Smooth muscle cell (in vitro differentiated cells): ENCODE data around the gene AOPEP. TPM values are rescaled to one million over a fixed set of nuclear protein-coding genes. Genes with fewer than 3 reads are reported as not detected.

Experiments used
- DNase-seq: peaks from one replicate; lab custom pipeline; 2025; ENCODE audit not compliant: unreplicated experiment; lab: John Stamatoyannopoulos, UW
- H2AFZ ChIP-seq: fragments of 200-600 bp; sonication (generic); 2 replicates; pipeline ENCODE4 v1.6.0; 2016; ENCODE audit warnings: antibody characterized with exemption, low read depth, mild to moderate bottlenecking
- H3F3A ChIP-seq: fragments of 200-600 bp; sonication (generic); 2 replicates; pipeline ENCODE4 v1.6.0; 2017; ENCODE audit warnings: antibody characterized with exemption, low read depth
- H3K27ac ChIP-seq: fragments of 200-600 bp; sonication (generic); 2 replicates; pipeline ENCODE4 v1.5.1; 2016; ENCODE audit warnings: low read depth, mild to moderate bottlenecking
- H3K27me3 ChIP-seq: fragments of 200-600 bp; sonication (generic); 2 replicates; pipeline ENCODE4 v1.6.1; 2016; ENCODE audit warnings: low read depth, mild to moderate bottlenecking
- H3K36me3 ChIP-seq: fragments of 200-600 bp; sonication (generic); 2 replicates; pipeline ENCODE4 v1.5.1; 2016; ENCODE audit warnings: low read depth
- H3K4me1 ChIP-seq: fragments of 200-600 bp; sonication (generic); 2 replicates; pipeline ENCODE4 v1.5.1; 2016; ENCODE audit warnings: low read depth
- H3K4me2 ChIP-seq: fragments of 200-600 bp; sonication (generic); 2 replicates; pipeline ENCODE4 v1.6.0; 2016; ENCODE audit warnings: mild to moderate bottlenecking
- H3K4me3 ChIP-seq: fragments of 200-600 bp; sonication (generic); 2 replicates; pipeline ENCODE4 v1.5.1; 2016; ENCODE audit warnings: mild to moderate bottlenecking
- H3K79me2 ChIP-seq: fragments of 200-600 bp; sonication (generic); 2 replicates; pipeline ENCODE4 v1.6.0; 2016; ENCODE audit warnings: low read depth, mild to moderate bottlenecking
- H3K9ac ChIP-seq: fragments of 200-600 bp; sonication (generic); 2 replicates; pipeline ENCODE4 v1.6.0; 2016; ENCODE audit warnings: low read depth
- H3K9me3 ChIP-seq: fragments of 200-600 bp; sonication (generic); replicated peaks from 2 replicates; pipeline ENCODE4 v1.5.1; 2016; ENCODE audit warnings: low read depth
- H4K20me1 ChIP-seq: fragments of 200-600 bp; sonication (generic); 2 replicates; pipeline ENCODE4 v1.6.0; 2016; ENCODE audit warnings: low read depth
- CTCF ChIP-seq: fragments of 200-600 bp; sonication (generic); IDR thresholded peaks from 2 replicates; pipeline ENCODE4 v1.5.1; 2017; ENCODE audit warnings: borderline replicate concordance, mild to moderate bottlenecking, antibody characterized with exemption; ENCODE audit not compliant: insufficient read depth, poor library complexity, severe bottlenecking
- WGBS: methylation state at CpG from one replicate; pipeline ENCODE4 v1.1.7; 2016; ENCODE audit warnings: low lambda C conversion rate; 5-methylcytosine and 5-hydroxymethylcytosine counted together
- polyA plus RNA-seq: library from polyadenylated mRNA; unstranded; fragments of >200 nt; fragmentation: Nextera tagmentation; extraction: Ambion mirVana; gene quantifications from 2 replicates; pipeline ENCODE4 v1.2.1, GENCODE V29; 2016
- total RNA-seq: library from RNA; depleted of rRNA; stranded (reverse); fragments of >200 nt; gene quantifications from 2 replicates; pipeline ENCODE4 v1.2.3, GENCODE V29; 2014

Gene AOPEP
- total and polyA plus RNA-seq, 2 experiments from 2014 or later = 52.7 to 94.9 TPM

GRCh38 chr9:94925751-94926430 is 199.4 kb downstream of the AOPEP start:
- H3K4me3 ChIP-seq = no peak overlapping the region
- DNase-seq = no peak
- H3K4me1 ChIP-seq = peaks cover 36% of the 10 kb centered on the region
- no peaks in the 10 kb centered on the region for H4K20me1 ChIP-seq
- peaks cover 38% of the 10 kb centered on the region for H3K79me2 ChIP-seq
- no peak overlapping the region for H3K4me2 ChIP-seq
- H3F3A ChIP-seq = peaks cover 27% of the 10 kb centered on the region
- H3K9ac ChIP-seq = no peak overlapping the region
- WGBS = 81% methylated on average over 10 of the region's 10 CpGs
- no peak overlapping the region for H2AFZ ChIP-seq
- TF ChIP-seq CTCF = no peak
- no peaks in the 10 kb centered on the region for H3K27me3 ChIP-seq
- peak overlapping the region; percentile 53 for H3K27ac ChIP-seq
- no peaks in the 10 kb centered on the region for H3K36me3 ChIP-seq
- no peaks in the 10 kb centered on the region for H3K9me3 ChIP-seq

- Histone ChIP-seq H3F3A (peaks cover 26% of the 10 kb centered on the region), H4K20me1 (no peaks in the 10 kb centered on the region), H3K4me1 (peaks cover 35% of the 10 kb centered on the region), H3K4me2 (no peak overlapping the region), H3K27ac (peak overlapping the region; percentile 53), H3K79me2 (peaks cover 38% of the 10 kb centered on the region), H3K27me3 (no peaks in the 10 kb centered on the region), H3K9ac (no peak overlapping the region), H2AFZ (no peak overlapping the region), H3K36me3 (no peaks in the 10 kb centered on the region), H3K9me3 (no peaks in the 10 kb centered on the region), H3K4me3 (no peak overlapping the region)
- TF ChIP-seq CTCF = no peak
- no peak for DNase-seq
- 76% methylated on average over 7 of the region's 7 CpGs for WGBS
Observed at GRCh38 chr9:94926431-94926800, 199.9 kb downstream of the AOPEP start.

- no peak for TF ChIP-seq CTCF
- Histone ChIP-seq H3K36me3 (no peaks in the 10 kb centered on the region), H4K20me1 (no peaks in the 10 kb centered on the region), H3K79me2 (peaks cover 38% of the 10 kb centered on the region), H3K9me3 (no peaks in the 10 kb centered on the region), H3K9ac (no peak overlapping the region), H3K27me3 (no peaks in the 10 kb centered on the region), H3K4me1 (peaks cover 35% of the 10 kb centered on the region), H3K4me2 (no peak overlapping the region), H3K27ac (no peak overlapping the region), H2AFZ (no peak overlapping the region), H3F3A (peaks cover 27% of the 10 kb centered on the region), H3K4me3 (no peak overlapping the region)
- WGBS = 80% methylated on average over 12 of the region's 12 CpGs
- DNase-seq = no peak
Observed at GRCh38 chr9:94927048-94927761, 200.7 kb downstream of the AOPEP start.
